Caco-2 (cell line): ENCODE data around the gene DLG3. TPM values are rescaled to one million over a fixed set of nuclear protein-coding genes. Genes with fewer than 3 reads are reported as not detected.

Source experiments
- BruUV-seq: library from RNA; stranded (reverse); fragments of 400-500 nt; replicated peaks from 2 replicates; lab custom pipeline; 2021; lab: Mats Ljungman, UMichigan
- CTCF ChIA-PET: fragments of 300-600 bp; sonication (Branson Sonifier 250); formaldehyde crosslinking; loops from one replicate; lab custom pipeline; 2022; ENCODE audit warnings: antibody characterized with exemption; lab: Charles Lee
- POLR2A ChIA-PET: fragments of 300-600 bp; sonication (Branson Sonifier 250); formaldehyde crosslinking; loops from one replicate; lab custom pipeline; 2022; ENCODE audit warnings: antibody characterized with exemption; lab: Charles Lee
- DNase-seq, 2 experiments: peaks; one replicate each; pipeline versions ENCODE4 v3.0.0 to v3.0.0-alpha.2; 2020 to 2022
- H3K27me3 ChIP-seq: replicated peaks from 2 replicates; pipeline ENCODE4 v1.6.0; 2011; ENCODE audit warnings: low read length; ENCODE audit not compliant: control insufficient read depth, insufficient read depth
- H3K36me3 ChIP-seq: 2 replicates; pipeline ENCODE4 v1.5.1; 2011; ENCODE audit warnings: low read length; ENCODE audit not compliant: control insufficient read depth, insufficient read depth
- H3K4me1 ChIP-seq: fragments of 250-450 bp; sonication (Bioruptor Pico); 2 replicates; pipeline ENCODE4 v1.5.1; 2020; ENCODE audit warnings: mild to moderate bottlenecking
- H3K4me3 ChIP-seq: 2 replicates; pipeline ENCODE4 v1.5.1; 2011; ENCODE audit warnings: low read depth, mild to moderate bottlenecking, control low read depth, low read length
- H3K9me3 ChIP-seq: fragments of 250-450 bp; sonication (Bioruptor Pico); 2 replicates; pipeline ENCODE4 v1.5.1; 2020; ENCODE audit warnings: mild to moderate bottlenecking, moderate library complexity
- H3K27ac Mint-ChIP-seq: one replicate; pipeline ENCODE4 v1.8.0; 2022; ENCODE audit warnings: mixed read lengths; ENCODE audit not compliant: unreplicated experiment
- H3K27me3 Mint-ChIP-seq: one replicate; pipeline ENCODE4 v1.8.0; 2022; ENCODE audit warnings: mixed read lengths; ENCODE audit not compliant: insufficient read depth, unreplicated experiment
- H3K36me3 Mint-ChIP-seq: one replicate; pipeline ENCODE4 v1.8.0; 2022; ENCODE audit warnings: mild to moderate bottlenecking, mixed read lengths; ENCODE audit not compliant: insufficient read depth, unreplicated experiment
- H3K4me1 Mint-ChIP-seq: one replicate; pipeline ENCODE4 v1.8.0; 2022; ENCODE audit warnings: low read depth, mixed read lengths; ENCODE audit not compliant: unreplicated experiment
- H3K4me3 Mint-ChIP-seq: one replicate; pipeline ENCODE4 v1.8.0; 2022; ENCODE audit warnings: mild to moderate bottlenecking, moderate library complexity, mixed read lengths; ENCODE audit not compliant: unreplicated experiment
- H3K9me3 Mint-ChIP-seq: one replicate; pipeline ENCODE4 v1.8.0; 2022; ENCODE audit warnings: mixed read lengths; ENCODE audit not compliant: unreplicated experiment
- intact Hi-C: fragments of 100-400 bp; cut with micrococcal nuclease; formaldehyde crosslinking; loops from one replicate; pipeline ENCODE4 v1.10.0; 2022; ENCODE audit not compliant: unreplicated experiment
- total RNA-seq: library from RNA; stranded (reverse); gene quantifications from 2 replicates; pipeline ENCODE4 v1.2.3, GENCODE V29; 2022
- TF ChIP-seq, protein P1 (sequence below), 2 experiments: fragments of 200-600 bp in 1 of 2; IDR thresholded peaks; 1 replicate in 1 of 2; 2 replicates in 1 of 2; pipeline versions ENCODE4 v1.5.1 to v1.8.0; 2011 to 2022; ENCODE audit warnings: antibody characterized with exemption in 1 of 2, control low read depth in 1 of 2, inconsistent platforms in 1 of 2, low read depth in 1 of 2, low read length in 1 of 2, mild to moderate bottlenecking in 1 of 2, moderate library complexity in 1 of 2; ENCODE audit not compliant: insufficient read depth in 1 of 2, severe bottlenecking in 1 of 2, unreplicated experiment in 1 of 2

DLG3 gene
- total RNA-seq, 1 experiment from 2014 or later, result 58.5 TPM

DNA sequence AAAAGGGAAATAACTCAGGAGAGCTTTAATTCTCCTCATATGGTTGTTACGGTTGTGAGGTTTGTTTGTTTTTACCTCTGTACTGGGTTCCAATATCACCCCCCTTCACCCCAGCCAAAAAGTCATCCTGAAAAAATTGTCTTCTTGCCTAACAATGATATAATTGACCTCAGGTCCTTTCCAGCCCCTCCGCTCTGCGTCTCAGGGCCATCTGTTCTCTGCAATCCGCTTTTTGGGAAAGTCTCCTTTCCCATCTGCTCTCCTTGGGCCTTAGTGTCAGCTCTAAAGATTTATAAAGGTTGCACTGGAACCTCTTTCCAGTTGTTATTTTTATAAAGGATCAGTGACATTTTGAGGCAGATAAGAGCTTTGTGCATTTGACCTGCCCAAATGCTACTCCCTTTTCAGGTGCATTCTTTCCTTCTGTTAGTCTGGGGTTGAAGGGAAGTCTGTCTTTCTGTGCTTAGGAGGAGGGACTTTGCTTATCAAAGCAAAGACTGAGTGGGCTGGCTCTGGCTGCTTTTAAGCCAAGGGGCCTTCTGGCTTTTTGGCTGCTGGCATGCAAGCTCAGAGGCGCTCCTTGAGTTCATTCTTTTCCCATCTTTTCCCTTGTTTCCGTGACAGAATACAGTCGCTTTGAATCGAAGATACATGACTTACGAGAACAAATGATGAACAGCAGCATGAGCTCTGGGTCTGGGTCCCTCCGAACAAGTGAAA is 34.1 kb downstream of the DLG3 start:
- intact Hi-C loops, result loop anchor here (2.0 kb wide), 1 partner anchor 24 kb away; no protein-coding TSS in a partner anchor
- no peak overlapping the region for H3K4me3 ChIP-seq
- ChIA-PET POLR2A (interaction anchor here (0.6 kb wide), 1 partner anchor 1055 kb away, joined by 3 read pairs; no protein-coding TSS in a partner anchor), CTCF (interaction anchor here (0.5 to 3.0 kb wide), 2 partner anchors 75 to 259 kb away, joined by 3 to 10 read pairs; no protein-coding TSS in a partner anchor)
- no peaks in the 10 kb centered on the region for H3K9me3 Mint-ChIP-seq
- H3K36me3 ChIP-seq, result no peaks in the 10 kb centered on the region; the same call in 1 of the 2 replicates
- H3K27ac Mint-ChIP-seq, result no peak overlapping the region
- H3K27me3 Mint-ChIP-seq, result no peaks in the 10 kb centered on the region
- no peaks in the 10 kb centered on the region for H3K9me3 ChIP-seq
- peaks cover 31% of the 10 kb centered on the region for H3K36me3 Mint-ChIP-seq
- H3K27me3 ChIP-seq, result no peaks in the 10 kb centered on the region
- no TSS peak for BruUV-seq
- no peak for DNase-seq
- peaks cover 8% of the 10 kb centered on the region for H3K4me1 Mint-ChIP-seq
- no peak overlapping the region for H3K4me3 Mint-ChIP-seq
- peaks cover 23% of the 10 kb centered on the region for H3K4me1 ChIP-seq
- TF ChIP-seq, protein P1, sequence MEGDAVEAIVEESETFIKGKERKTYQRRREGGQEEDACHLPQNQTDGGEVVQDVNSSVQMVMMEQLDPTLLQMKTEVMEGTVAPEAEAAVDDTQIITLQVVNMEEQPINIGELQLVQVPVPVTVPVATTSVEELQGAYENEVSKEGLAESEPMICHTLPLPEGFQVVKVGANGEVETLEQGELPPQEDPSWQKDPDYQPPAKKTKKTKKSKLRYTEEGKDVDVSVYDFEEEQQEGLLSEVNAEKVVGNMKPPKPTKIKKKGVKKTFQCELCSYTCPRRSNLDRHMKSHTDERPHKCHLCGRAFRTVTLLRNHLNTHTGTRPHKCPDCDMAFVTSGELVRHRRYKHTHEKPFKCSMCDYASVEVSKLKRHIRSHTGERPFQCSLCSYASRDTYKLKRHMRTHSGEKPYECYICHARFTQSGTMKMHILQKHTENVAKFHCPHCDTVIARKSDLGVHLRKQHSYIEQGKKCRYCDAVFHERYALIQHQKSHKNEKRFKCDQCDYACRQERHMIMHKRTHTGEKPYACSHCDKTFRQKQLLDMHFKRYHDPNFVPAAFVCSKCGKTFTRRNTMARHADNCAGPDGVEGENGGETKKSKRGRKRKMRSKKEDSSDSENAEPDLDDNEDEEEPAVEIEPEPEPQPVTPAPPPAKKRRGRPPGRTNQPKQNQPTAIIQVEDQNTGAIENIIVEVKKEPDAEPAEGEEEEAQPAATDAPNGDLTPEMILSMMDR (IDR thresholded peaks at IDR 0.05; ENCODE audit: insufficient read depth in 1 of 2, low read depth in 1 of 2, low read length in 1 of 2, severe bottlenecking in 1 of 2, unreplicated experiment in 1 of 2), result no peak

DNA sequence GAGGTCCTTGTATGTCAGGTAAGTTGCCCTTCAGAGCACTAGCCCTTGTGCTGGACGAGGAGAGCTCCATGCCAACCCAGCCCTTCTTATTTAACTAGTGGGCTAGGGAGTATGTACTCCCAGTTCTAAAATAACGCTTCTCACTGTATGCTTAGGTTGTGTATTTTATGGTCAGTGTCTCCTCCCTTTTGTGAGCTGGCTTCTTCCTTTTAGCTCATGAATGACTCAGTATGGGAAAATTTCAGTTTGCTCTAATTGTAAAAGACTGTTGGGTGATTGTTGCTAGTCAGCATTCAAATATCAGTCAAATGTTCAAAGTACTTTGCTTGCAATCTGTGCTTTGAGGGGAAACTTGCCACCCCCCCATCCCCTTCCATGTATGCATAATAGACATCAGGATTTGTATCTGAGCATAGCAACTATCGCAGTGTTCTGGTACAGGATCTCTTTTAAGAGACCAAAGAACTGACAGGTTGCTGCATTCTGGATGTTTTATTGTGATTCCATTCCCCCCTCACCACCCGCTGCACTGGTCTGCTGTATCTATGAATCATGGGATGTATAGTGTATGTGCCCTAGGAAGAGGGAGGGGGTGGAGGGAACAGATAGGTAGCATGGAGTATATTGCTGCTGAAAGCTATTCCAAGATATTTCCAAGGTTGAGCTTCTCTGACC is 34.7 kb downstream of the DLG3 start:
- ChIA-PET CTCF (interaction anchor here (1.2 to 3.0 kb wide), 2 partner anchors 25 to 75 kb away, joined by 7 to 10 read pairs; no protein-coding TSS in a partner anchor), POLR2A (no interaction called here)
- H3K27ac Mint-ChIP-seq, result no peak overlapping the region
- TF ChIP-seq, protein P1 (IDR thresholded peaks at IDR 0.05; ENCODE audit: insufficient read depth in 1 of 2, low read depth in 1 of 2, low read length in 1 of 2, severe bottlenecking in 1 of 2, unreplicated experiment in 1 of 2), result no peak
- H3K27me3 ChIP-seq, result no peaks in the 10 kb centered on the region
- H3K36me3 Mint-ChIP-seq, result peaks cover 24% of the 10 kb centered on the region
- no peaks in the 10 kb centered on the region; the same call in 1 of the 2 replicates for H3K36me3 ChIP-seq
- H3K4me1 Mint-ChIP-seq, result peaks cover 8% of the 10 kb centered on the region
- no peaks in the 10 kb centered on the region for H3K9me3 Mint-ChIP-seq
- H3K4me1 ChIP-seq, result peaks cover 23% of the 10 kb centered on the region
- H3K4me3 ChIP-seq, result no peak overlapping the region
- H3K9me3 ChIP-seq, result no peaks in the 10 kb centered on the region
- intact Hi-C loops, result loop anchor here (2.0 kb wide), 1 partner anchor 25 kb away; no protein-coding TSS in a partner anchor
- H3K4me3 Mint-ChIP-seq, result no peak overlapping the region
- BruUV-seq, result no TSS peak
- DNase-seq, result no peak
- no peaks in the 10 kb centered on the region for H3K27me3 Mint-ChIP-seq

DNA sequence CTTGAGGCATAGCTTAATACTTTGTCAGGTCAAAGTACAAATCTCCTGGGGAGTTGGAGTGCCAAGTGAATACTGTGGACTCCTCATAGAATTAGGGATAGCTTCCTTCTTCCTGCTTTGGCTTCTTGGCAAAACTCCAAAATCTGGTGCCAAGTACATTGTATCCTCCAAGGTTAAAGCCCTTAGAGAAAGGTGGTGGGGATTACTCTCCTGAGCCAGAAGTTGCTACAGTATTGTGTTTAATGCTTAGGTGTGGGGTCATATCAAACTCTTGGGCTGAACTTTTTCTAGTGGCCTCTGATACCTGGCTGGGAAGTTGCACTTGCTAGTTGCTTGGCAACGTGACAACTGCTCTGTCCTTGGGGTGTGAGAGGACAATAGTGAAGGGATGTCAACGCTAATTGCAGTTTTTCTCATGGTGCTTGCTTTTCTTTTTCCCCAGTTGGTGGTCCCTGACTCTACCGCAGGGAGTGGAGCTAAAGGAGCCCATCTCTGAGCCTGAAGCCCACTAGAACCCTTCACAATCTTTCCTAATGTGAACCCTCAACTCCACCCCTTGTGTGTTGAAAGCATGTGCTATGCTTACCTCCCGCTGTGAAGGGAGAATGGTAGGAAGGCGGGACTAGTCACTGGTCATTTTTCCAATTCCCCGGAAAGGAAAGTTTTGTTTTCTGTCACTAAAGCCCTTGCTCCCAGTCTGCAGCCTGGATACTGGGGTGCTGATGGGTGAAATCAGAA is 35.5 kb downstream of the DLG3 start:
- Histone ChIP-seq H3K27me3 (no peaks in the 10 kb centered on the region), H3K4me3 (no peak overlapping the region), H3K9me3 (no peaks in the 10 kb centered on the region), H3K36me3 (no peaks in the 10 kb centered on the region; the same call in 1 of the 2 replicates), H3K4me1 (peaks cover 23% of the 10 kb centered on the region)
- BruUV-seq, result no TSS peak
- Mint-ChIP-seq H3K9me3 (no peaks in the 10 kb centered on the region), H3K27ac (no peak overlapping the region), H3K27me3 (no peaks in the 10 kb centered on the region), H3K4me3 (no peak overlapping the region), H3K36me3 (peaks cover 21% of the 10 kb centered on the region), H3K4me1 (peaks cover 8% of the 10 kb centered on the region)
- TF ChIP-seq, protein P1 (IDR thresholded peaks at IDR 0.05; ENCODE audit: insufficient read depth in 1 of 2, low read depth in 1 of 2, low read length in 1 of 2, severe bottlenecking in 1 of 2, unreplicated experiment in 1 of 2), result no peak
- POLR2A ChIA-PET, result no interaction called here
- DNase-seq, result no peak
- intact Hi-C loops, result loop anchor here (2.0 kb wide), 1 partner anchor 25 kb away; no protein-coding TSS in a partner anchor
- CTCF ChIA-PET, result interaction anchor here (1.2 to 3.0 kb wide), 2 partner anchors 25 to 74 kb away, joined by 7 to 10 read pairs; no protein-coding TSS in a partner anchor
